Large intestine (tissue), 3 donors: ENCODE data around the gene ENDOU. TPM values are rescaled to one million over a fixed set of nuclear protein-coding genes. Genes with fewer than 3 reads are reported as not detected.

Experiments used
- DNase-seq, 2 donors: peaks; one replicate each; pipeline versions ENCODE4 v3.0.0 to v3.0.0-alpha.2; 2013
- H3K27ac ChIP-seq: one replicate; pipeline ENCODE4 v1.5.1; 2013; ENCODE audit warnings: low read length
- H3K27me3 ChIP-seq: 2 replicates; pipeline ENCODE4 v1.6.1; 2013; ENCODE audit warnings: low read length; ENCODE audit not compliant: control insufficient read depth, insufficient read depth
- H3K36me3 ChIP-seq: 2 replicates; pipeline ENCODE4 v1.6.1; 2013; ENCODE audit warnings: low read length; ENCODE audit not compliant: control insufficient read depth, insufficient read depth
- H3K4me1 ChIP-seq: one replicate; pipeline ENCODE4 v1.6.1; 2013; ENCODE audit warnings: low read length; ENCODE audit not compliant: control insufficient read depth, insufficient read depth
- H3K4me3 ChIP-seq: one replicate; pipeline ENCODE4 v1.5.1; 2013; ENCODE audit warnings: low read length
- H3K9me3 ChIP-seq: one replicate; pipeline ENCODE4 v1.6.1; 2013; ENCODE audit warnings: mild to moderate bottlenecking, low read depth, low read length, moderate library complexity; ENCODE audit not compliant: control insufficient read depth
- whole genome bisulfite sequencing: methylation state at CpG from one replicate; pipeline ENCODE4 v1.1.5; 2013; ENCODE audit warnings: low lambda C conversion rate; ENCODE audit not compliant: insufficient coverage; 5-methylcytosine and 5-hydroxymethylcytosine counted together
- polyA plus RNA-seq: library from polyadenylated mRNA; unstranded; fragments of 120-200 nt; gene quantifications from one replicate; pipeline ENCODE4 v1.2.1, GENCODE V29; 2013

ENDOU gene
- polyA plus RNA-seq, 1 donor: 1.8 TPM

DNA sequence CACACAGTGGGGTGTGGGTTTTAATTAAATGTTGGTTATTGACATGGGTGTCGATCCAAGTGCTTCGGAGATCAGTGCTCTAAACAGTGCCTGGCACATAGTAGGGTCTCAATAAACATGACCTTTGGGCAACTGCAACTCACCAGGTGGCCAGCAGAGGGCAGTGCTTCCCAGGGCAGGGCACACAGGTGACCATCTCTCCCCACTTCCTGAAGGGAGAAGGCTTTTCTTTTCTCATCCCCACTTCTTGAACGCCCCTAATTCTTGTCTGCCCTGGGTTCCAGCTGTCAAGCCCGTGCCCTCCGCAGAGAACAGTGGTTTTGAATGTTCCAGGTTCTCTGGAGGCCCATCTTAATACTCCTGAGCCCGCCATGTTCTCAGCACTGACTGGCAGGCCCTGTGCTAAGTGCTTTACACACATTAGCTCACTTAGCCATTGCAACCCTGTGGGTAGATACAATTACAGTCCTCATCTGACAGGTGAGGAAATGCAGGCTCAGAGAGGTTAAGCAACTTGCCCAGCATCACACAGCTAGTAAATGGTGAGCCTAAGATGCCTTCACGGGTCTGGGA, 17.0 kb upstream of the ENDOU start:
- no CpG with 5 or more reads among the region's 7 CpGs for WGBS
- Histone ChIP-seq H3K4me3 (no peak overlapping the region), H3K4me1 (peaks cover 8% of the 10 kb centered on the region), H3K27me3 (no peaks in the 10 kb centered on the region), H3K27ac (no peak overlapping the region), H3K9me3 (no peaks in the 10 kb centered on the region), H3K36me3 (no peaks in the 10 kb centered on the region)
- DNase-seq: peak in 1 of 2 donors; percentile 31

DNA sequence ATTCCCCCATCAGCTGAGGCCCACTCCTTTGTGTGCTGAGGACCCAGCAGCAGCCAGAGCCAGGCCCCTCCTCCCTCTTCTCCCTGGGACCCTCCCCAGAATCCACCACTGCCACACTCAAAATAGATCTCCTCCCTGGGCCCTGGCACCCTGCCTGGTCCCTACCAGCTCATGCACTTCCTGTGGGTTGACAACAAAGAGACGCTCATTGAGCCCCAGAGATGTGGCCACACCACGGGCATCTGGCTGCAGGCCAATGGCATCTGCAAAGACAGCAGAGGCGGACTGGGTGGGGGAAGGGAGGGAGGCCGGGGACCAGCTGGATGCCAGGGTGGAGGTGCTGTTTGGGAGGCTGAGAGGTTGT, 16.0 kb upstream of the ENDOU start:
- Histone ChIP-seq H3K27ac (no peak overlapping the region), H3K27me3 (no peaks in the 10 kb centered on the region), H3K36me3 (no peaks in the 10 kb centered on the region), H3K4me1 (peaks cover 4% of the 10 kb centered on the region), H3K4me3 (no peak overlapping the region), H3K9me3 (no peaks in the 10 kb centered on the region)
- WGBS: no CpG with 5 or more reads among the region's 4 CpGs
- peak; percentile 37 to 38 for DNase-seq

DNA sequence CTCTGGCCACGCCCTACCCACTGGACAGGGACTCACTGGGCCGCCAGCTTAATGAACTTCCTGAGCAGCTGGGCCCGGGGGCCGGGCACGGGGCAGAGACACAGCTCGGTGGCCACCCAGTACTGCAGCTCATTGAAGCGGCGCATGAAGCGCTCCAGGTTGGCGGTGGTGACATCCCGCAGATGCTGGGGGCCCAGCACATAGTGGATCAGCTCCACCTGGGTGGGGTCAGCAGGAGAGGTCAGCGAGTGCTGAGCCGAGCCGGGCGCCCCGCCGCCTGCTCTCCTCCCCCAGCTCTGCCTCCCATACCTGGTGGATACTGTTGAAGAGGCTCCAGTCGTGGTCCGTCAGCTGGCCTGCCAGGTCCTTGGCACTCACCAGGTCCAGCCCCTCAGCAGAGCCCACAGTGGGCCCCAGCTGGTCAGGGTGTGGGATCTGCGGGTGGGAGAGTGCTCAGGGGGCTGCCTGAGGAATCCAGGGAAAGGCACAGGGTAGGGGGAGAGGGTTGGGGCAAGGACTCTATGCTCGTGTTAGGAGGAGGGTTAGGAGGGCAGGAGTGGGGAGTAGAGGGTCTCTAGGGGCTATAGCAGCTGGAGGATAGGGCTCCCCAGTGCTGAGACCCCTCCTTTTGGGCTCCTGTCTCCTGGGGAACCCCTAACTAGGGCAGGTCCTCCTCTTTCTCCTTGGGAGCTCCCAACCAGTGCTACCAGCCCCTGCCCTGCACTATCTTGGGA, 15.5 kb upstream of the ENDOU start:
- WGBS: no CpG with 5 or more reads among the region's 21 CpGs
- DNase-seq: no peak
- Histone ChIP-seq H3K4me1 (peaks cover 1% of the 10 kb centered on the region), H3K4me3 (no peak overlapping the region), H3K36me3 (no peaks in the 10 kb centered on the region), H3K27me3 (no peaks in the 10 kb centered on the region), H3K9me3 (no peaks in the 10 kb centered on the region), H3K27ac (no peak overlapping the region)

DNA sequence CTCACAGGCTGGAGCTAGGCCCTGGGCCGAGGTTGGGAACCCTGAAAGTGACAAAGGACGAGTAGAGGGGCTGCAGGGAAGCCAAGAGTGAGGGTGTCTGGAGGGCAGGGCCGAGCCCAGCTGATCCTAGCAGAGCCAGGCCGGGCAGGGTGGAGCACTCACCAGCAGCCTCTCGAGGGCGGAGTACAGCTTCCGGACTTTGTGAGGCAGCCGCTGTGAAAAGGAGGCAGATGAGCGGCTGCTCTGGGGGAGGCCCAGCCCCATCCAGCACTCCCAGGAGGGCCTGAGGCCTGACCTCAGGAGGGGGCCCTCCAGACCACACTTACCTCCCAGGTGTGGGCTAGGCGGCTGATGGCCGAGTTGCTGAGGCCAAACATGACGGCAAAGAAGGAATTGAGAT, 14.7 kb upstream of the ENDOU start:
- Histone ChIP-seq H3K36me3 (no peaks in the 10 kb centered on the region), H3K4me1 (peaks cover 7% of the 10 kb centered on the region), H3K4me3 (no peak overlapping the region), H3K9me3 (no peaks in the 10 kb centered on the region), H3K27me3 (no peaks in the 10 kb centered on the region), H3K27ac (no peak overlapping the region)
- DNase-seq: peak in 1 of 2 donors; percentile 56
- WGBS: no CpG with 5 or more reads among the region's 12 CpGs

DNA sequence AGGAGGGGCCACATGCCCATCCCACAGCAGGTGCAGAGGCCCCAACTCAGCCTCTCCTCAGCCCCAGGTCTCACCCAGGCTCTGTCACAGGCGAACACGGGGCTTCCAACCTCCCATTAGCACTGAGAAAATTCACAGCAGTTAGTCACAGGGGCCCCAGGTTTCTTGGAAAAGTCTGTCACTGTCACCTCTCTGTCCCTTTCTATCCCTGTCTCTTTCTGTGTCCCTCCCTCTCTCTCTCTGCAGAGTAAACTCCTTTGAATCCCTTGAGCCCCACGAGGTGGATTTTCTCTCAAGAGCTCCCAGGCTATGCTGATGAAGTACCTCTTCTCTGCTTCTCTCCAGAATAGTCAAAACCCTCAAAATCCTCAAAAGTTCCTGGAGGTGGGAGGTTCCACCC, 14.0 kb upstream of the ENDOU start:
- 60% methylated on average over 3 of the region's 3 CpGs for WGBS
- no peak overlapping the region for H3K27ac ChIP-seq
- H3K4me3 ChIP-seq: no peak overlapping the region
- no peaks in the 10 kb centered on the region for H3K27me3 ChIP-seq
- no peaks in the 10 kb centered on the region for H3K9me3 ChIP-seq
- H3K36me3 ChIP-seq: no peaks in the 10 kb centered on the region
- peaks cover 7% of the 10 kb centered on the region for H3K4me1 ChIP-seq
- no peak for DNase-seq

DNA sequence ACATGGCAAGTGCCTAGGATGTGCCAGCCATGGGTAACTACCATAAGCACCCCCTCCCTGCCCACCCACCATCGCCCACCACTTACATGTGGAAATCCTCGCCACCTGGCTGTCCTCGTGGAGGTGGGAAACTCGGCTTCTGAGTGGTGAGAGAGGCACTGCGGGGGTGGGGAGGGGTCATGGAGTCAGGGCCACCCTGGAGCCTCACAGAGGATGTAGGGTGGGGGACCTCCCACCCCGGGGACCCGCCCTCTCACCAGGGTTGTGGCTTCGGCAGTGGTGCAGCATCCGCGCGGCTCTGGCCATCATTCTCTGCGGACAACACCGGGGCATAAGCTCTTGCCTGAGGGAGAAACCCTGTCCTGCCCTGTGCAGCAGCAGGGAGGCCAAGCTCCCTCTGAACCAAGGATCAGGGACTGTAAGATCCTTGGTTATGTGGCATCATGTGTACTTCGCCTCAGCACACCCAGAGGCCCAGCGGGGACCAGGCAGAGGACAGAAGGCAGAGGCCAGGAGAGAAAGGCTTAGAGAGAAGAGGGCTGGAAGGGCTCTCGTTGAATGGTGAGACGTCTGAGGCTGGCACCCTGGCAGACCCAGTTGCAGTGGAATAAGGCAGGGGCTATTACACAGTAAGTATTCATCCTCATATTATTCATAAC, 12.8 kb upstream of the ENDOU start:
- Histone ChIP-seq H3K27ac (no peak overlapping the region), H3K27me3 (no peaks in the 10 kb centered on the region), H3K4me1 (peaks cover 7% of the 10 kb centered on the region), H3K36me3 (no peaks in the 10 kb centered on the region), H3K9me3 (no peaks in the 10 kb centered on the region), H3K4me3 (no peak overlapping the region)
- peak; percentile 43 to 73 for DNase-seq
- WGBS: no CpG with 5 or more reads among the region's 17 CpGs

DNA sequence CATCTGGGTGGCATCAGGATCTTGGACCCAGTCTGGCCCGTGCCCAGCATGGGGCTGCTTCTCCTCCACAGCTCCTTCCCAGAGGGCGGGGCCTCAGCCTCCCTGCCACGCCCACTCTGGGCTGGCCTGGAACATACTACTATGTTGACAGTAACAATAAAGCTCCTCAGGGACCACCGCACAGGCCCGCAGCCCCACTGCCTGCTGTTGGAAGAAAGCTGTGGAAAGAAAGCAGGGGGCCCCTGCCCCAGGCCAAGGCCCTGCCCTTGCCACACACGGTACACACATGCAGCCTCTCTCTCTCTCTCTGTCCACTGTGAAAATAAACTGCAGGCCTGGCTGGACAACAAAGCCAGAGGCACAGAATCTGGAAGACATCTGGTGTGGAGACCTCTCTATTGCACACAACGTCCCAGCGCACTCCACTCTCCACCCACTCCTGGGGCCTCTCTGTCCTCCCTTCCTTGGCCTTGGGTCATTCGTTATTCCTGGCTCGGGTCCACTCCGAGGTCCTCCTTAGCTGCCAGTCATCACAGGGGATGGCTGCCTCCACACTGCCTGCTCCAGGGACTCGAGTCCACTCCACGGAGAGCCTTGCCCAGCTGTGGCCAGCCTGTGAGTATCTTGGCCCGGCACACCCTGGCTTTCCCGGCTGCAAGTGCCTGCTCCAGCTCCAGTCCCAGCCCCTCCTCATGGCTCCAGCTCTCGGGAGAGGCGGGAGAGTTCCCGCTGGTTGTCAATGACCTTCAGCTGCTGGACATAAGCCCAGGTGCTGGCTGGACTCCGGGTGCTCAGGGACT, 11.8 kb upstream of the ENDOU start:
- WGBS: no CpG with 5 or more reads among the region's 19 CpGs
- Histone ChIP-seq H3K27me3 (no peaks in the 10 kb centered on the region), H3K4me3 (no peak overlapping the region), H3K9me3 (no peaks in the 10 kb centered on the region), H3K36me3 (no peaks in the 10 kb centered on the region), H3K27ac (peak overlapping the region; percentile 51), H3K4me1 (peaks cover 7% of the 10 kb centered on the region)
- DNase-seq: peak; percentile 40 to 48

DNA sequence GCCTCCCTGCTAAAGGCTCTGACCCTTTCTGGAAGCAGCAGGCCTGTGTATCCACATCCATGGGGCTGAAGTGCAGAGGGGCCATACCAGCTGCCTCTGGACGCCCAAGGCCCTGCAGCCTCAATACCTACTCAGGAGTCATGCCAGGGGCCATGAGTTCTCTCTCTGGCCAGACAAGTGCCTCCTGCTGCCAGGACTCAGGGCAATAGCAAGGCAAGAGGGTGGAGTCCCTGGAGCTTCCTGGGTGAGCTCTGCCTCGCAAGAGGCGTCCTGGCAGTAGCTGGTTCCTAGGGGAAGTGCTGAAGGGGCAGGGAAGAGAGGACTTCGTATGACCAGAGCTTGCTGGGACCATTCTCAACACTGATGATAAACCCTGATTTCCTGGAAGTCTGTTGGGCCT, 10.9 kb upstream of the ENDOU start:
- DNase-seq: no peak
- Histone ChIP-seq H3K27me3 (no peaks in the 10 kb centered on the region), H3K27ac (no peak overlapping the region), H3K4me1 (peaks cover 7% of the 10 kb centered on the region), H3K36me3 (no peaks in the 10 kb centered on the region), H3K9me3 (no peaks in the 10 kb centered on the region), H3K4me3 (no peak overlapping the region)
- whole genome bisulfite sequencing: no CpG with 5 or more reads among the region's 4 CpGs

DNA sequence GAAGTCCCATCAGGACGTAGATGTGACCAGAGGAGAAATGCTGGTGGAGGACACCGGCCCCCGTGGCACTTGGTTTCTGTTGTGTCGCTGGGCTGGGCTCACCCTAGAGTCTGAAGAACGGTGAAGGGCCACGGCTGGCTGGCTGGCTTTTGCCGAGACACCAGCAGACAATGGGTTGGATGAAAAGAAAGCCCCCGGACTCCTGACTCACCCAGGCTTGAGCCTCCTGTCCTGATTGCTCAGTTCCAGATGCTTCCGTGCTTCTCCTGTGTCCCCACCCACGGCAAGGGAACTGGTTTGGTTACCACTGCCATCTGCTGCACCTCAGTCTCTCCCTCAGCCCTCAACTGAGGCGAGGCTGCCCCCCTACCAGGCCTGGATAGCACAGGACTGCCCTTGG, 10.4 kb upstream of the ENDOU start:
- WGBS: no CpG with 5 or more reads among the region's 11 CpGs
- no peak for DNase-seq
- H3K27ac ChIP-seq: no peak overlapping the region
- no peak overlapping the region for H3K4me3 ChIP-seq
- H3K36me3 ChIP-seq: no peaks in the 10 kb centered on the region
- H3K9me3 ChIP-seq: no peaks in the 10 kb centered on the region
- no peaks in the 10 kb centered on the region for H3K27me3 ChIP-seq
- peaks cover 7% of the 10 kb centered on the region for H3K4me1 ChIP-seq

DNA sequence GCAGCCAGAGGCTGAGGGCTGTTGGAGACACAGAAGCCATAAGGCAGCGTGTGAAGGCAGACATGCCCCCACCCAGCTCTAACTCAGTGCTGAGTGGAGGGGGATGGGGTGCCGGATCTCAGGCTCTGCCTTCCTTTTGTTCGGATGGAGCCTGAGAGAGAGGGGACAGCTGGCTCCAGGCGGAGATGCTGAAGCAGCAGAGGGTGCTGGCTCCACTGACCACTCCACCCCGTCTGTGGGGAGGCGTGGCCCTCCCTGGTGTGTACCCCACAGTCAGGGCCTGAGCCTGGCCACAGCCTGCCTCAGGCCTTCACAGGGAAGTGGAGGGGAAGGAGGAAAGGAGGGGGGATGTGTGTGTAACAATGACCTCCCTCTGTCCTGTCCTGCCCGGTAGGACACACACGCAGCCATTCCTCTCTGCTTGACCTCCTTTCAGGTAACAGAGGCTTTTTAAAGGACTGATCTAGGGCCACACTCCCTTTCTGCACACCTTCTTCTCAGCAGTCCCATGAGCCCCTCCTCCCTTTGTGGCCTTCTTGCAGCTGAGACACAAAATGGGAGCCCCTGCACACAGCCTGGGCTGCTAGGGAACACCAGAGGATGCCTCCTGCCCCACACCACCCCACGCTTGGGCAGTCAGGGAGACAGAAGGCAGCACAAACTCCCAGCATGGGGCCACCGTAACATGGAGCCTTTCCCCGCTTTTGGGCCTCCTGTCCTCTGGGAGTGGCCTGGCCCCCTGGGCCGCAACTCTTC, 9.6 kb upstream of the ENDOU start:
- Histone ChIP-seq H3K36me3 (no peaks in the 10 kb centered on the region), H3K27ac (no peak overlapping the region), H3K4me3 (no peak overlapping the region), H3K4me1 (peaks cover 7% of the 10 kb centered on the region), H3K9me3 (no peaks in the 10 kb centered on the region), H3K27me3 (no peaks in the 10 kb centered on the region)
- WGBS: 100% methylated on average over 1 of the region's 12 CpGs
- DNase-seq: peak in 1 of 2 donors; percentile 26
